Uterus (tissue), 4 donors: ENCODE measurements around the gene TMEM40. TPM values are rescaled to one million over a fixed set of nuclear protein-coding genes. Genes with fewer than 3 reads are reported as not detected.

Experiments
- DNase-seq, 2 donors: peaks; one replicate each; pipeline ENCODE4 v3.0.0-alpha.2; 2019 to 2020
- H3K27ac ChIP-seq, 2 donors: fragments of 200-600 bp; sonication (generic); 1 replicate in 1 of 2; 2 replicates in 1 of 2; pipeline ENCODE4 v1.5.1; 2016 to 2018
- H3K27me3 ChIP-seq, 2 donors: fragments of 200-600 bp; sonication (generic); one replicate each; pipeline ENCODE4 v1.5.1; 2018 to 2019; ENCODE audit warnings: control low read depth in 1 of 2
- H3K36me3 ChIP-seq, 2 donors: fragments of 200-600 bp; sonication (generic); one replicate each; pipeline ENCODE4 v1.5.1; 2019; ENCODE audit warnings: control low read depth in 1 of 2
- H3K4me1 ChIP-seq, 2 donors: fragments of 200-600 bp; sonication (generic); one replicate each; pipeline ENCODE4 v1.5.1; 2018 to 2019; ENCODE audit warnings: control low read depth in 1 of 2
- H3K4me3 ChIP-seq, 2 donors: fragments of 200-600 bp; sonication (generic); 1 replicate in 1 of 2; 2 replicates in 1 of 2; pipeline ENCODE4 v1.5.1; 2018 to 2019; ENCODE audit warnings: mild to moderate bottlenecking in 1 of 2
- H3K9me3 ChIP-seq, 2 donors: fragments of 200-600 bp; sonication (generic); one replicate each; pipeline ENCODE4 v1.5.1; 2019; ENCODE audit warnings: control low read depth in 1 of 2
- POLR2A ChIP-seq, 2 donors: fragments of 450-650 bp; IDR thresholded peaks; one replicate each; pipeline ENCODE4 v1.6.1; 2016; ENCODE audit warnings: antibody characterized with exemption in 2 of 2, mild to moderate bottlenecking in 1 of 2, moderate library complexity in 1 of 2
- intact Hi-C: fragments of 100-400 bp; cut with DNase I; formaldehyde crosslinking; loops from one replicate; pipeline ENCODE4 v1.15.1; 2023; ENCODE audit warnings: low total_unique reads
- total RNA-seq, 4 donors: library from RNA; depleted of rRNA in 3 of 4; stranded (reverse); fragments of >200 nt in 3 of 4; gene quantifications; one replicate each; pipeline versions ENCODE4 v1.1.0 to v1.2.4, GENCODE V29; 2014 to 2023
- TF ChIP-seq, protein P1 (sequence below), 4 experiments: fragments of 200-600 bp in 2 of 4; fragments of 450-650 bp in 2 of 4; sonication (generic) in 2 of 4; IDR thresholded peaks; one replicate each; pipeline ENCODE4 v1.5.1; 2016 to 2019; ENCODE audit warnings: antibody characterized with exemption in 4 of 4, mild to moderate bottlenecking in 2 of 4, moderate library complexity in 1 of 4
- donor health status: DM: yes; HTN: yes; CAD: no.

Gene TMEM40
- total RNA-seq, 4 donors from 2014 or later, result not detected

DNA sequence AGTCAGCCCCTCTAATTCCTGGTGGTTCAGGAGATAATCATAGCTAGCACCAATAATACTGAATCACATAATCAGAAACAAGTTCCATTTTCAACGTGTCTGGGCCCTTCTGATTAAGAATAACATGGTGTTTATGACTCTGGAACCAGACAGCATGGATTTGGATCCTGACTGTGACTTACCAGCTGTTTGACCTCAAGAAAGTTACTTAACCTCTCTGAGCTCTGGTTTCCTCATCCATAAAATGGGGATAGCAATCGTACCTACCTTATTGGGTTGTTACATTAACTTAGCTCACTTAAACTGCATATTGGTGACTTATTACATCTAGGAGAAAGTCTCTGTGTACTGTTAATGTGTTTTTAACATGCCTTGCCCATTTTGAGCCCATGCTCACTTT is 10.7 kb upstream of the TMEM40 start:
- Histone ChIP-seq H3K36me3 (no peaks in the 10 kb centered on the region), H3K27me3 (no peaks in the 10 kb centered on the region), H3K4me1 (no peaks in the 10 kb centered on the region), H3K27ac (no peak overlapping the region), H3K9me3 (no peaks in the 10 kb centered on the region), H3K4me3 (no peak overlapping the region)
- TF ChIP-seq, protein P1, sequence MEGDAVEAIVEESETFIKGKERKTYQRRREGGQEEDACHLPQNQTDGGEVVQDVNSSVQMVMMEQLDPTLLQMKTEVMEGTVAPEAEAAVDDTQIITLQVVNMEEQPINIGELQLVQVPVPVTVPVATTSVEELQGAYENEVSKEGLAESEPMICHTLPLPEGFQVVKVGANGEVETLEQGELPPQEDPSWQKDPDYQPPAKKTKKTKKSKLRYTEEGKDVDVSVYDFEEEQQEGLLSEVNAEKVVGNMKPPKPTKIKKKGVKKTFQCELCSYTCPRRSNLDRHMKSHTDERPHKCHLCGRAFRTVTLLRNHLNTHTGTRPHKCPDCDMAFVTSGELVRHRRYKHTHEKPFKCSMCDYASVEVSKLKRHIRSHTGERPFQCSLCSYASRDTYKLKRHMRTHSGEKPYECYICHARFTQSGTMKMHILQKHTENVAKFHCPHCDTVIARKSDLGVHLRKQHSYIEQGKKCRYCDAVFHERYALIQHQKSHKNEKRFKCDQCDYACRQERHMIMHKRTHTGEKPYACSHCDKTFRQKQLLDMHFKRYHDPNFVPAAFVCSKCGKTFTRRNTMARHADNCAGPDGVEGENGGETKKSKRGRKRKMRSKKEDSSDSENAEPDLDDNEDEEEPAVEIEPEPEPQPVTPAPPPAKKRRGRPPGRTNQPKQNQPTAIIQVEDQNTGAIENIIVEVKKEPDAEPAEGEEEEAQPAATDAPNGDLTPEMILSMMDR (IDR thresholded peaks at IDR 0.05), result no peak
- TF ChIP-seq POLR2A (IDR thresholded peaks at IDR 0.05), result no peak
- no peak for DNase-seq
- intact Hi-C loops, result no loop called here

DNA sequence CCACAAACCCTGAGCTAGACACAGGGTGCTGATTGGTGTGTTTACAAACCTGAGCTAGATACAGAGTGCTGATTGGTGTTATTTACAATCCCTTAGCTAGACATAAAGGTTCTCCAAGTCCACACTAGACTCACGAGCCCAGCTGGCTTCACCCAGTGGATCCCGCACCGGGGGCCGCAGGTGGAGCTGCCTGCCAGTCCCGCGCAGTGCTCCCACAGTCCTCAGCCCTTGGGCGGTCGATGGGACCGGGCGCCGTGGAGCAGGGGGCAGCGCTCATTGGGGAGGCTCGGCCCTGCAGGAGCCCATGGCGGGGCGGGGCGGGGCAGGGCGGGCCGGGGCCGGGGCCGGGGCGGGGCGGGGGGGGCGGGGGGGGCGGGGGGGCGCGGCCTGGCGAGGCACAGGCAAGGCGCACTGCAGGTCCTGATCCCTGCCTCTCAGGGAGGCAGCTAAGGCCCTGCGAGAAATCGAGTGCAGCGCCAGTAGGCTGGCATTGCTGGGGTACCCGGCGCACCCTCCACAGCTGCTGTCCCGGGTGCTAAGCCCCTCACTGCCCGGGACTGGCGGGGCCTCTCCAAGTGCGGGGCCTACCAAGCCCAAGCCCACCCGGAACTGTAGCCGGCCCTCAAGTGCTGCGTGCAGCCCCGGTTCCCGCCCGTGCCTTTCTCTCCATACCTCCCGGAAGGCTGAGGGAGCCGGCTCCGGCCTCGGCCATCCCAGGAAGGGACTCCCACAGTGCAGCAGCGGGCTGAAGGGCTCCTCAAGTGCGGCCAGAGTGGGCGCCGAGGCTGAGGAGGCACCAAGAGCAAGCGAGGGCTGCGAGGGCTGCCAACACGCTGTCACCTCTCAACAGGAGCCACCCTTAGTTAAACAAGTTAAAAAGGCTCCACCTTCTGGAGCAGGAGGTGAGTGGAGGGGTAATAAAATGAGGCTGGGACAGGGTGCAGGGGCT is 9.8 kb upstream of the TMEM40 start:
- no peak for DNase-seq
- H3K4me1 ChIP-seq, result no peaks in the 10 kb centered on the region
- TF ChIP-seq, protein P1 (IDR thresholded peaks at IDR 0.05), result no peak
- no peak for TF ChIP-seq POLR2A (IDR thresholded peaks at IDR 0.05)
- no peak overlapping the region for H3K27ac ChIP-seq
- no peaks in the 10 kb centered on the region for H3K36me3 ChIP-seq
- H3K9me3 ChIP-seq, result no peaks in the 10 kb centered on the region
- H3K27me3 ChIP-seq, result no peaks in the 10 kb centered on the region
- intact Hi-C loops, result no loop called here
- no peak overlapping the region for H3K4me3 ChIP-seq

DNA sequence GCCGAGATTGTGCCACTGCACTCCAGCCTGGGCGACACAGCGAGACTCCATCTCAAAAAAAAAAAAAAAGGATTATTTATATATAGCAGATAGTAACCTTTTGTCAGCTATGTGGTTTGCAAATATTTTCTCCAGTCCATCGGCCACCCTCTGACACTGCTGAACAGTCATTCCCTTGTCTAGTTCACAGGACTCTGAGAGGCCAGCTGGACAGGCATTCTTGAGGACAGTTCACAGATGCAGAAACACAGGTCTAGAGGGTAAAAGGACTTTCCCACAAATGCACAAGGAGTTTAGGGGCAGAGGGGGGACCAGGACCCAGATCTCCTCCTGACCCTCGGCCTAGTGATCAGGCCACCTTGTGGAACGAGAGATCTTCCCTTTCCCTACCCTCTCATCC is 7.5 kb upstream of the TMEM40 start:
- intact Hi-C loops, result no loop called here

DNA sequence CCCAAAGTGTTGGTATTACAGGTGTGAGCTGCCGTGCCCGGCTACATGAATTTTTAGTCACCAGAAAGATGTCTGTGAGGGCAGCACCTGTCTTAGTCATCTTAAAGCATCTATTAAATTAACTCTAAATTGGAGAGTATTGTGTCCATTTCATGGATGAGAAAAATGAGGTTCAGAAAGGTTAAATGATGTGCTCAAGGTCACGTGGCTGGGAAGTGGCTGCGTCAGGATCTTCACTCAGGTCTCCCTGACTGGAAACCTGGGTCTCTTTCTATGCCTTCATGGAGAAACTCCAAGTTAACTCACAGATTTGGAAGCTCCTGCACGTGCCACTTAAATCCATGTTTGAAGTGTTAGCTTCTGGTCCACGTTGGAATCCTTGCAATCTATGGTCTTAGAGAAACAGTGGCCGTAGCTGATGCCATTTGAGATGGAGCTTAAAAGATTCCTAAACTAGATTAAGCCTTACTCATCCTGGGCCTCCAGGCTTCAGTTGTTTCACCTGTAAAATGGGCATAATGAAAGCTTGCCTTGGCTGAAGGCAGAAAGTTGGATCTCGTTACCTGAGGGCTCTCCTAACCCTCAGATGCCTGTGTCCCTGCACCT is 5.2 kb upstream of the TMEM40 start:
- Histone ChIP-seq H3K9me3 (no peaks in the 10 kb centered on the region), H3K27ac (no peak overlapping the region), H3K4me3 (no peak overlapping the region), H3K27me3 (no peaks in the 10 kb centered on the region), H3K4me1 (no peaks in the 10 kb centered on the region), H3K36me3 (no peaks in the 10 kb centered on the region)
- TF ChIP-seq, protein P1 (IDR thresholded peaks at IDR 0.05), result no peak
- TF ChIP-seq POLR2A (IDR thresholded peaks at IDR 0.05), result no peak
- intact Hi-C loops, result no loop called here
- DNase-seq, result no peak

More for the DNA sequence above, 7.5 kb upstream of the TMEM40 start:
- H3K36me3 ChIP-seq, result no peaks in the 10 kb centered on the region
- H3K27ac ChIP-seq, result no peak overlapping the region
- H3K27me3 ChIP-seq, result no peaks in the 10 kb centered on the region
- no peaks in the 10 kb centered on the region for H3K4me1 ChIP-seq
- no peaks in the 10 kb centered on the region for H3K9me3 ChIP-seq
- no peak for DNase-seq
- TF ChIP-seq POLR2A (IDR thresholded peaks at IDR 0.05), result no peak
- TF ChIP-seq, protein P1 (IDR thresholded peaks at IDR 0.05), result no peak
- H3K4me3 ChIP-seq, result no peak overlapping the region
